Cortex of kidney (tissue), 1 donor: Measurements from ENCODE around the gene ZNF500.

Source experiments
- DNase-seq: peaks from one replicate; lab custom pipeline; 2025; lab: John Stamatoyannopoulos, UW

The ZNF500 gene

DNA sequence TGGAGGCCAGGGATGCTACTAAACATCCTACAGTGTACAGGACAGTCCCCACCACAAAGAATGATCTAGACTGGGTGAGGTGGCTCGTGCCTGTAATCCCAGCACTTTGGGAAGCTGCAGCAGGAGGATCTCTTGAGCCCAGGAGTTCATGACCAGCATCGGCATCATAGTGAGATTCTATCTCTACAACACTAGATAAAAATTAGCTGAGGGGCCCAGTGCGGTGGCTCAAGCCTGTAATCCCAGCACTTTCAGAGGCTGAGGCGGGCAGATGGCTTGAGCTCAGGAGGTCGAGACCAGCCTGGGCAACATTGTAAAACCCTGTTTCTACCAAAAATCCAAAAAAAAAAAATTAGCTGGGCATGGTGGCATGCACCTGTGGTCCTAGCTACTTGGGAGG is 5.4 kb upstream of the ZNF500 start:
- DNase-seq: no peak

DNA sequence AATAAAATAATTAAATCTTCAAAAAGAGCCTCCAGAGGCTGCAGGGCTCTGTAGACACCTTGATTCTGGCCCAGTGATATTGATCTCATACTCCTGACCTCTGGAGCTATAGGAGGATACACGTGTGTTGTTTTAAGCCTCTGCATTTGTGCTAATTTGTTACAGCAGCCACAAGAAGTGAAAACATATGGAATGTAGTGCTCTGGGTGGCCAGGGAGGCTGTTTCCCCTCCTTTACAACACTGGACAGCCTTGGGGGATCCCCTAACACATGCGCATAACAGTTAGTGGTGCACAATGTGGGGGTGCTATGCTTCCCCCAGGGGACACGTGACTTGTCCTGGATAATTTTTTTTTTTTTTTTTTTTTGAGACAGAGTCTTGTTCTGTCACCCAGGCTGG is 4.7 kb upstream of the ZNF500 start:
- no peak for DNase-seq

- DNase-seq: no peak
Measured at GRCh38 chr16:4769306-4769638, 2.3 kb upstream of the ZNF500 start.

DNA sequence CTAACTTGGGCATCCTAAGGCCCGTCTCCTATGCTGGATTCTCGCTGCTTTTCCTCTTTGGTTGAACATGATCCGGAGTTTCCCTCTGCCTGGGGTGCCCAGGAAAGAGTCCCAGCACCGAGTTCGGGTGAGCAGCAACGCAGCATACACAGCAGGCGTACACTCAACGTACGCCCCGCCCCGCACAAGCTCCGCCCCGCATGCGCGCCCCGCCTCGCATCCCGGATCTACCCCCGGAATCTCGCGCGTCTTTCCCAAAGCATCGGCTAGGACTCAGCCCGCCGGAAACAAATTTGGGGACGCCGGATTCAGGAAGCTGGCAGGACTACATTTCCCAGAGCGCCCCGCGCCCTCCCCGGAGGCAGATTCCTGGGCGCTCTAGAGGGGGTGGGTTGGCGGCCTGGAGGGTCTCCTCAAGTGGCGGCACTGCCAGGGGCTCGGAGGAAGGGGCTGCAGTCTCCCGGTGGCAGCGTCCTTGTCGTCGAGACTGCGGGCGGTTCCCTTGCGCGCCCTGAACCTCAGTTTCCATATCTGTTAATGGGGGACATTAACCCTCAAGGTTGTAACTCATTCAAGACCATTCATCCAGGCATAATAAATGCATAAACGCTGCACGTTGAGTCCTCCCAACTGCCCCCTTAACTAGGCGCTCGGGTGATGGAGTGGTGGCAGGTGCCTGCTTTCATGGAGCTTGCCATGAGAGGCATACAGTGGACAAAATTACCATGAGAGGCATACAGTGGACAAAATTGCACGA is 1.8 kb upstream of the ZNF500 start:
- DNase-seq: no peak

- no peak for DNase-seq
Measured at GRCh38 chr16:4767872-4768548, 1.0 kb upstream of the ZNF500 start.

DNA sequence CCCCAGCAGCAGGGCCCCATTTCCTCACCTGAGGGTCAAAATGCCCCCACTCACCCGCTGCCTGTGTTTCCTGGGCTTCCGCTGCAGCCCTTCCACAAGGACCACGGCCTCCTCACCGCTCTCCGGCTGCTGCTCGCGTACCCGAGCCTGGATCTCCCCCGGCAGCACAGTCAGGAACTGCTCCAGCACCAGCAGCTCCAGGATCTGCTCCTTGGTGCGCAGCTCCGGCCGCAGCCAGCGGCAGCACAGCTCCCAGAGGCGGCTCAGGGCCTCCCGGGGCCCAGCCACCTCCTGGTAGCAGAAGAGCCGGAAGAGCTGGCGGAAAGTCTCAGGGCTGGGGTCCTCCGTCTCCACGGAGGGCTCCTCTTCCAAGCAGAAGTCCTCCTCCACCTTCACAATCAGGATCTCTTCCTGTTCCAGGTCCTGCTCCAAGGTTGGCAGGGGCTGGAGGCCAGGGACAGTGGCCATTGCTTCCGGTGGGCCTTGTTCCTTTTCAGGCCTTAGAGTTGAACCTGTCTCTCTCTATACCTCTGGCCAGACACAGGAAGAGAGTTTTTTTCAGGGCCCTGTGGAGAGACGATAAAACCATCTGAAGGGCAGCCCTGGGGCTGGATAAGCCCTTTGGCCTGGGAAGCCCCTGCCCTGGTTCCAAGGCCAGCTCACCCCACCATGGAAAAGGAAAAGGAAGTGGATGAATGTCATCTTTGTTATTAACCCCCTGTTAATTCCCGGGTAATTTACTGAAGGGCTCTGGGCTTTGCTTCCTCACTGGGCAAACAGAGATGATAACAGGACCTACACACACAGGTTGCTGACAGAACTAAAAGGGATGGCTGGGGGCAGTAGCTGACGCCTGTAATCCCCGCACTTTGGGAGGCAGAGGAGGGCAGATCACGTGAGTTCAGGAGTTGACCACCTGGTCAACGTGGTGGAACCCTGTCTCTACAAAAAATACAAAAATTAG is 1.2 kb downstream of the ZNF500 start:
- DNase-seq: no peak

GRCh38 chr16:4763791-4764190 is 3.2 kb downstream of the ZNF500 start:
- DNase-seq: no peak

- no peak for DNase-seq
Measured at GRCh38 chr16:4762205-4762604, 4.8 kb downstream of the ZNF500 start.

GRCh38 chr16:4760221-4760910 is 6.6 kb downstream of the ZNF500 start:
- DNase-seq: no peak

GRCh38 chr16:4755687-4756086 is 11.3 kb downstream of the ZNF500 start:
- no peak for DNase-seq

- DNase-seq: no peak
Measured at GRCh38 chr16:4754865-4755264, 12.1 kb downstream of the ZNF500 start.

DNA sequence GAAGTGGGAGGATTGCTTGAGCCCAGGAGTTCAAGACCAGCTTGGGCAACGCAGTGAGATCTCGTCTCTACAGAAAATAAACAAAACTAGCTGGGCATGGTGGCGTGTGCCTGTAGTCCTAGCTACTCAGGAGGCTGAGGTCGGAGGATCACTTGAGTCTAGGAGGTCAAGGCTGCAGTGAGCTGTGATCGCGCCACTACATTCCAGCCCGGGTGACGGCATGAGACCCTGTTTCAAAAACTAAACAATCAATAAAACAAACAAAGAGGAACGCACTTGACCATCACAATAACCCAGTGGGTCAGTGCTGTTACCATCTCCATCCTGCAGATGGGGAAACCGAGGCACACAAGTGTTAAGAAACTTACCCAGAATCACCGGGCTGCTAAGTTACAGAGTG is 13.7 kb downstream of the ZNF500 start:
- DNase-seq: no peak

DNA sequence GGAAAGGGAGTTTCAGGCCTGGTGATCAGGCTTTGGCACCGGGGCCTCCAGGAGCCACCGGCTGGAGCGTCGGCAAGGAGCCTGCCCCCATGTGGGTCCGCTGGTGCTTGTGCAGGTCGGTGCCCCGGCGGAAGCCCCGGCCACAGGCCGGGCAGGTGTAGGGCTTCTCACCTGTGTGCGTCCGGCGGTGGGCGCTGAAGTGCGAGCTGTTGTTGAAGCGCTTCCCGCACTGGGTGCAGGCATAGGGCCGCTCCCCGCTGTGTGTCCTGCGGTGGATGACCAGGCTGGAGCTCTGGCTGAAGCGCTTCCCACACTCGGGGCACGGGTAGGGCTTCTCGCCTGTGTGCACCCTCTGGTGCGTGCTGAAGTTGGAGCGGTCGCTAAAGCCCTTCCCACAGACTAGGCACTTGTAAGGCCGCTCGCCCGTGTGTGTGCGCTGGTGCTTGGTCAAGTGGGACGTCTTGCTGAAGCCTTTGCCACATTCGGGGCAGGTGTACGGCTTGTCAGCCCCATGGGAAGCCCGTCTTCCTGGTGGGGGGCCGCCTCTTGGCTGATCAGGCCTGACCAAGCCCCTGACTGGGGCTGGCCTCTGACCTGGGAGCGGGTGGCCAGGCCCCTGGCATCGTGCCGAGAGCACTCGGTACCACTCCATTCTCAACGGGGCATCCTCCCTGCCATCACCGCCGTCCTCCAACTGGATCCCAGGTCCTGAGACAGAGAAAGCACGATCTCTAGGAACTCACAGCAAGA is 14.4 kb downstream of the ZNF500 start:
- no peak for DNase-seq

DNA sequence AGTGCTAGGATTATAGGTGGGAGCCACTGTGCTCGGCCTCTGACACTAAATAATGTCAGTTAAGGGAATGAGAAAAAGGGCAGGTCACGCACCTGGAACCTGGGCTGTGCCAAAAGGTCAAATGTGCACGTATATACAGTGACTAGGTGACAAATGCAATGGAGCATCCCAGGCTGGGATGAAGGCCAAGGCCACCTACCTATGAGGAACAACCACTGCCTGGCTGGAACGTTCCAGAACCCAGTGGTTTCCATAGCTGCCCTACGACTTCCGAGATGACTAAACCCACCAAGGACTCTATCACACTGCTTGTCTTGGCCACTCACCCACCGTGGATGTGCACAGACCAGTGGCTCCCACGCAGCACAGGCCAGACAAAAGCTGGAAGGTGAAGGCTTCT is 16.1 kb downstream of the ZNF500 start:
- DNase-seq: no peak

GRCh38 chr16:4749700-4750257 is 17.2 kb downstream of the ZNF500 start:
- DNase-seq: no peak

- no peak for DNase-seq
Measured at GRCh38 chr16:4748682-4749411, 18.1 kb downstream of the ZNF500 start.

- DNase-seq: no peak
Measured at GRCh38 chr16:4747906-4748681, 18.9 kb downstream of the ZNF500 start.

GRCh38 chr16:4746991-4747574 is 19.9 kb downstream of the ZNF500 start:
- no peak for DNase-seq

DNA sequence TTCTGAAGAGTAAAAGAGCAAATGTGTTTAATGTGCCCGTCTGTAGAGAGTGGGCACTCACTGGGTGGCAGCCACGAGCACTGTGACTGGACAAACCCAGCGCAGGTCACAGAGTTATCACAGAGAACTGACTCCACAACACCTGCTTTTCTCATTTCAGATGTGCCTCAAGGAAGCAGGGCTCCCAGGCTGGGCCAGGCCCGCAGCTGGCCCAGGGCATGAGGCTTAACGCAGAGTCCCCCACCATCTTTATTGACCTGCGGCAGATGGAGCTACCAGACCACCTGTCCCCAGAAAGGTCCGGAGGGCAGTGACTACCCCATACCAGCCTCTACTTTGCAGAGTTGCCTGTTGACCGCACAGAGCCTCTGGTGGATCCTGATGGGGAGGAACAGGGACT is 20.7 kb downstream of the ZNF500 start:
- DNase-seq: no peak
